SK-MEL-5 (cell line): Measurements from ENCODE around the gene ACADL. TPM values are rescaled to one million over a fixed set of nuclear protein-coding genes. Genes with fewer than 3 reads are reported as not detected.
"Not testable (repeated sequence)": the region's sequence is repeated elsewhere in the genome, so short reads cannot be mapped to it uniquely, and the experiment has no call there.

ENCODE experiments used
- DNase-seq: peaks from one replicate; pipeline ENCODE4 v3.0.0-alpha.2; 2016; ENCODE audit warnings: low read depth, low spot score
- in situ Hi-C: cut with HindIII; loops from 2 replicates; pipeline ENCODE4 v1.10.0; 2016; ENCODE audit warnings: low sequenced_read_pairs, high pct_unique_total_duplicates, low pct_unique_long_range_greater_than_20kb
- total RNA-seq: library from RNA; depleted of rRNA; stranded (reverse); fragments of >200 nt; shearing (Covaris generic); gene quantifications from 2 replicates; pipeline ENCODE4 v1.2.3, GENCODE V29; 2014

The ACADL gene
- total RNA-seq, 1 experiment from 2014 or later = not detected

DNA sequence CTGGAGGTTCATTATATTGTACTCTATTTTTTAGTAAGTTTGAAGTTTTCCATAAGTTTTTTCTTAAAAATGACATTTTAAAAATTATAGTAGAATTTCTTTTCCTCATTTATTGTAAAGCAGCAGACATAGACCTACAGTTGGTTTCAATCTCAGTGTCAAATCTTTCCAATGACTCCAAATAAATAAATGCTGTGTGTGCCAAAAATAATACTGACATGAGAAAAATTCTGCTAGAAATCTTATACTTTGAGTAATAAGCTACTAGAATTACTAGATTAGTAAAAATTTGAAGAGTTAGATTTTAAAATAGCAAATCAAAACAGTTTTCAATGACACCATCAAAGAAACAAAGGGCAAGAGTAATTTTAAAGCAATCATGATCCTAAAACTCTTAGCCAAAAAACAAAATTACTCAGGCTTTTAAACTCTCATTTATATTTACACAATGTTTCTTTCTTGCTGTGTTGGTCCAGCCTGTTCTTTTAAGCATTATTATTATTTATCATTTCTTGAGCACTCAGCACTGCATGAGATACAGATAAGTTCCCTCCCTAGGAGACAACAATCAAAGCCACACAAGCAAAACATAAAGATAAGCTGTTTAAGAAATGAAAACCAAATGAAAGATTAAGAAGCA lies 45.8 kb downstream of the ACADL start:
- DNase-seq = no peak
- in situ Hi-C loops = no loop called here

DNA sequence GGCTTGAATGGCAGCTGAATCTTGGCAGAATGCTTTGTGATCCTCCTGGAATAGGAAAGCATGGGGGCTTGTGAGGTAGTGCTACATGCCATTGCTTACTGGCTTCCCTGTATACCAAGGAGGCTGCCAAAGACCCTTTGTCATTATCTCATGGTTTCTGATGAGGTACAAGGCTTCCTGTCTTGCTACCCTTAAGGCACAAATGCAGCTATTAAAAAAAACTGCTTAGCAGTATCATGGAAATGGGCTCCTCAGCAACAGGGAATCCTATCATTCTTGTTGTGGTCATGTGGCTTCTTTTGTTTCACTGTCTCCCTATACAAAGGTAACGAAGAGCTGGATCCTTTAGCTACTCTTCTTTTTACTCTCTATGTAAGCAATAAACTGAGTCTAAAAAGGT lies 47.5 kb downstream of the ACADL start:
- in situ Hi-C loops = no loop called here
- no peak for DNase-seq

DNA sequence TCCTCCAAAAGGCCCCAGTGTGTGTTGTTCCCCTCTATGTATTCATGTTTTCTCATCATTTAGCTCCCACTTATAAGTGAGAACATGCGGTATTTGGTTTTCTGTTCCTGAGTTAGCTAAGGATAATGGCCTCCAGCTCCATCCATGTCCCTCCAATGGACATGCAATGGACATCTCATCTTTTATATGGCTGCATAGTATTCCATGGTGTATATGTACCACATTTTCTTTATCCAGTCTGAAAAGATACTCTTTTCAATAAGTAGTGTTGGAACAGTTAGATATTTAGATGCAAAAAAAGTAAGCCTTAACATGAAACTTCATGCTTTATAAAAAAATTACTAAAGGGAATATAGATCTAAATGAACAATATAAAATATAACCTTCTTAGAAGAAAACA lies 48.1 kb downstream of the ACADL start:
- in situ Hi-C loops, DNase-seq: not testable (repeated sequence)

DNA sequence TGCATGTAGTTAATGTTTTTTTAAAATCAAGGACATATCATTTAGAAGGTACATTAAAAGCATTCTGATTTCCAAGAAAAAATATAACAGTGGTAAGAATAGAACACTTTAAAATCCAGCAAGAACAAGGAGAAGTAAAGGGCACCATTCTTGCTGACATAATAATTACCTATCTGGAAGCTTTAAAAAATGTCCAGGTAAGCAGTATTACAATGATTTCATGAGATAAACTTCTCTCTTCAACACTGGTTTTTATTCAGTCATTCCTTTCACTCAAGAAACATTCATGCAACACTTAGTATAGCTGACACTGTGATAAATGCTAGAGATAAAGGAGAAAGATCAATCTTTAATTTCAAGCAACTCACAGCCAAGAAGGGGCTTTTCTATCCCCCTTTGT lies 51.2 kb downstream of the ACADL start:
- DNase-seq = no peak
- in situ Hi-C loops = no loop called here

DNA sequence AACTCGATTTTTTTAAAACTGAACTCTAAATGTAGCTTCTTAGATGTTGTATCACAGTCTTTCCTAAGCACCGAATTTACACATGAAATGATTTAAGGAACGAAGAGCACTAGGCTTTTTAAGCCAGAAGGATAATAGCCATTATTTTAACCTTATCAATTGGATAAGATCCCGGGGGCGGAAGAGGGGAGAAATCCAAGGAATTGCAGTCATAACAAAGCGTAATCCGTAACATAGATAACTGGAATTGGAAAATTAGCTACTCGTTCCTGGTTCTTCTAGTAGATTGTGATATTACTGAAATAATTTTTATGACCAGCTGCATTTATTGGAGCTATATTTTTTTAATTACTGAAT lies 53.0 kb downstream of the ACADL start:
- in situ Hi-C loops = no loop called here
- no peak for DNase-seq

DNA sequence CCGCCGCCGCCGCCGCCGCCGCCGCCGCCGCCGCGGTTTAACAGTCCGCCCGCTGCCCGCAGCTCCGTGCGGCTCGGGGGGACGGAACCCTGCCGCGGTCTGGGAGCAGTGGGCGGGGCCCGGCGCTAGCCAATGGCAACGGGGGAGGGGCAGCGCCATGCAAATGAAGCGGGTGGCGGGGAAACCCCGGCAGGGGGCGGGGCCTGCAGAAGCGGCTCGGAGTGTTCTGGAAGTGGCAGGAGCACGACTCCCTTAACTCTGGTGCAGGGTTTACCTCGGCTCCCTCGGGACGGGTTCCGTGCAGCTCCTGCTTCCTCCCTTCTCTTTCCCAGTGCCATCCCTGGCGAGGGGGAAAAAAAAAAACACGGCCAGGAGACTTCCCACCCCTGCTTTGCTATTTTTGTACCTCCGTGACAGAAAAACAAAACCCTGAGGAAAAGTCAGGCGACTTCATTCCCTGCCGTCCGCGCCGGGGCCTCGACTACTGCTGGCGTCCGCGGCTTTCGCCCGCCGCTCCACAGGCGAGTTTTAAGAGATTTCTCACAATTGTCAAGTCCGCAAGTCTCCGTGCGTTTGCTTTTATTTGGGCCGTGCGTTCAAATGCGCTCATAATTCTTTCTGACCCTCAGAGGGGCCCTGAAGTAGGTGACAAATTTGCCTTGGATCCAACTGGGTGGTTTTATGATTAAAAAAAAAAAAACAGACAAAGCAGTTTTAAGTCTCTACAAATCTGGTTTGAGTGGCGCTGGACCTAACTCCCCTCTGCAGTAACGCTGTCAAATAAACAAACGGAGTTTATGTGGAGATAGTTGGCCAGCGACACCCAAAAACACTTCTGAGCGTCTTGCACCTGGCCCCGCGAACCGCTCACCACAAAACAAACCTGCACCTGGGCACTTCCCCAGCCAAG lies 53.7 kb downstream of the ACADL start, which contains the start of gene KANSL1L:
Gene KANSL1L, minus strand, starts transcription at position 101 of the 910 bp plus-strand sequence. CDS start 16,827 bp downstream, outside the sequence.
- DNase-seq = peak; percentile 93

DNA sequence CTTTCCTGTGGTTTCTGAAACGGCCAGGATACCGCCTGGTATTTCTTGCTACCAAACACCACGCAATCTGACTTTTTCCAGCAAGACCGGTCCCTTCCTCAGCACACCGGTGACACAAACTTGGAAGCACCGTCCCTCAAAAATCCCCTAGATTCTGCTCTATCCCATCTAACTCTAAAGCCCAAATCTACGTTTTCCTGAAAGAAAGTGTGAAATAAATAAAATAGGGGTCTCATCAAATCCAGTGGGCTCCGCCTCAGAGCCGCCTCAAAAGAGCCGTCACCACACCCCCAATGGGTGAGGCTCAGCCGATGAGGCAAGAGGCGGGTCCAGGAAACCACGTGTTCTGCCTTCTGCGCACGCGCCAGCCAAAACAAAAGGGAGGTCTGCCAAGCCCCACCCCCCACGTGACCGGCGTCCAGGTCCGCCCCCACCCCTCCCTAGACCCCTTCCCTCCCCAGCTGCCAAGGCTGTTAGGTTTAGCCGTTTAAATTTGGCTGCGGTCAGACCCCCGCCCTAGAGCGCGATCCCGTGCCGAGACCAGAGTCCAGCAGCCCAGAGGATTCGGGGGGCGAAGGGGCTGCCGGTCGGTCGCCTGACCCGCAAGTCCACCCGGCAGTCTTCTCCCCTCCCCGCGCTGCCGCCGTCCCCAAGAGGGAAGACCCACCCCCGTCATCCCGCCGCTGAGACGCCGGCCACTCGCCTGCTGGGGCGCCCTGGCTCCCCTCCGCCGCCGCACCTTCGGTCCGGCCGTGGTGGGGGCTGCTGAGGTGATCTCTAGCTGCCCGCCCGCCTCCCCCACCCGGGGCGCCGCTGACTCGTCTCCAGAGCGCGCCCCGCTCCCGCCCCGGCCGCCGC lies 54.6 kb downstream of the ACADL start:
- in situ Hi-C loops = no loop called here
- DNase-seq = peak; percentile 94

More for the DNA sequence above, 53.7 kb downstream of the ACADL start, which contains the start of gene KANSL1L:
- in situ Hi-C loops = no loop called here

DNA sequence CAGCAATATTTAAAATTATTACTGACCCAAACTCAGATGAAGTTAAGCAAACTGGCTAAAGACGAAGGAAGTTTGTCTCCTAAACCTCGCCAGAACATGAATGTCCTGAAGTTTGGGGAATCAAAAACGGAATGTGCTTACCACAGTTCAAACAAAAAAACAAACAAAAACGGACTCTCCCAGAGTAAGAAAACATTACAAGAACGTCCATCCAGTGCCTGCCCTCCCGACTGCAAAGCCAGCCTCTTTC lies 55.1 kb downstream of the ACADL start:
- no peak for DNase-seq
- in situ Hi-C loops = no loop called here

DNA sequence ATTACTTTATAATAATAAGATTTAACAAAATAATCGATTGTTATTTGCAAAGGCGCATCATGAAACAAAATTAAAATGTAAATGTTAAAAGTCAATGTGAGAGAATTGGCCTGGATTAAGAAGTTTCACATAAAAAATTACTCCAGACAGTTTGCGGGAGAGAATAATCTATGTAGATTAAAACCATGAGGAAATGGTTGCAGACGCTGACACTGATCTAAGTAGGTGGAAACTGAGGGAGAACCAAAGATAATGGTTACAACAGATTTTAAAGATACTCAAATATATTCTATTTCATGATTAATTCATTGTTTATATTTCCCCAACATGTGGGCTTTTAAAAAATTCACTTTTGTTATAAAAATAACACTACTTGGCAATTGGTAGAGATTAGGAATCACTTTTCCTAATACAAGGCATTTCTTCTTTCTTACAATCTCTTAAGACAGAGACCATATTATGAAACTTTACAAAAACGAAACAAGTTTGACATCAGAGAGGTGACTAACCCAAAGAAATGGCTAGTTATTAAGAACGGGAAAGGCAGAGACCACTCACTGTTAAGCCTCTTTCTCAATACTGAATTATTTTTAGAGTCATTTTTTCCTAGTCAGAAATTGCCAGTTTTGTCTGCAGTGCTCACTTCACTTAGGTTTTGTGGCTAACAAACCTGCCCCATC lies 55.6 kb downstream of the ACADL start:
- peak; percentile 70 for DNase-seq
- in situ Hi-C loops = no loop called here

DNA sequence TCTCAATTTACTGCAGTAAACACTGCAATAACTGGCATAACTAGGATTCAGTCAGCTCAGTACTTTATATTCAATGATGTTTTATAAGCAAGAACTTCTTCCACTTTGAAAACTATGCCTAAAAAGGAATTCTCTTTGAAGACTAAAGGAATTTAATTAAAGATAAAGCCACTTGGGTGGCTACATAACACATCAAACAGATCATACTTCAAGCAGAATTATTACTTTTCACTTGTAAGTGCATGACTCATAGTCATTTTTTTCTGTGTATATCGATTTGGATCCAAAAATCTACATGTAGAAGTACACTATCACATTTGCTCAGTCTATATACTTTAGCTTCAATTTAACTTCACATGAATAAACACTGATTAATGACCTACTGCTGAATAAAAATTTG lies 58.0 kb downstream of the ACADL start:
- DNase-seq = no peak

DNA sequence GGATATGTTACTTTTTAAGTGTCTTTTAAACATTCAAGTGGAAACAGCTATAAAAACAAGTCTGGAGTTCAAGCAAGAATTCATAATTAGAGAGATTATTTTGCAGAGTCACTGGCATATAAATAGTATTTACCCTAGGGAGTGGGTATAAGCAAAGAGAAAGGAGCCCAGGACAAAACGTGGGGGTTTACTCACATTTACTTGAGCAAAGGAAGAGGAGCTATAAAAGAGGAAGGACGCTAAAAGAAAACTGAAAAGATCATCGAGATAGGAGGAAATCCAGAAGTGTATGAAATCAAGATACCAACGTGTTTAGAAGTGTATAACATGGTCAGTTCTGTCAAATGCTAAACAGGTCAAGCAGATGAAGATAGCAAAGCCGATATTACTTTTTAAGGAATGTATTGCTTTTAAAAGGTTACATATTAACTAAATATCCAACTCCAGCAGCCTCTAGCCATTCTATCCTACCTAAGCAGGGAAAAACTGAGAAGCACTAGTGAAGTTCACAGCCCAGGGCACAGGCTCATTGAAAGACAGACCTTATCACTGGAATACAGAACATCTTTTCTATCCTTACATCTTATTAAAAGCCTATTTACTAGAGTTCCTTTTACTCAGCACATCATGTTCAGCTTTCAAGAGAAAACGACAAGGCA lies 62.7 kb downstream of the ACADL start:
- in situ Hi-C loops = no loop called here
- DNase-seq = no peak

More for the DNA sequence above, 58.0 kb downstream of the ACADL start:
- in situ Hi-C loops = no loop called here

DNA sequence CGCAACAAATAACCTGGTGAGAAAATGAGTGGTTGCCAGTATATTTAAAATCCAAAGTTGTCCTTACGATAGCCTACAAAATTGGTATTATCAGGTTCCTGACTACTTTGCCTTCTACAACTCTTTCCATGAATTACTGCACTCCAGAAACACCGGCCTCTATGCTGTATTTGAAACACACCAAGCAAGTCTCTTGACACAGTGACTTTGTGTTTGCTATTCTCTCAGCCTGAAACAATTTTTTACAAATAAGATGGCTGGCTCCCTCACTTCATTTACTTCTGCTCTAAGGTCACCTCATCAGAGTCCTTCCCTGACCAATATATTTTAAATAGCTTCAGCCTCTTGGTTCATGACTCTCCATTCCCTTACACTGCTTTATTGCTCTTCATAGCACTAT lies 66.2 kb downstream of the ACADL start:
- in situ Hi-C loops = no loop called here
- DNase-seq = no peak

DNA sequence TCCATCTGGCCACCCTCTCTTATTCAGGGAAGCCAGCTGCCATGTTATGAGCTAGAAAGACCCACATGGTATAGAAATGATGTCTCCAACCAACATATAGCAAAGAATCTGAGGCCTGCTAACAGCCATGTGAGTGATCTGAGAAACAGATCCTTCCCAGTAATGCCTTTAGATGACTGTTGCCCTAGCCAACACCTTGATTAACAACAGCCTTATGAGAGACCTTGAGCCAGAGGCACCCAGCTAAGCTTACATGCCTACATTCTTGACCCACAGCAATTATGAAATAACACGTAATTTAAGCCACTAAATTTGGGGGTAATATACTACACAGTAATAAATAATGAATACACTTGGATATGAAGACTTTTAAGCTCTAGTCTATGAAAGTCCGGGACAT lies 67.0 kb downstream of the ACADL start:
- DNase-seq = no peak
- in situ Hi-C loops = no loop called here

DNA sequence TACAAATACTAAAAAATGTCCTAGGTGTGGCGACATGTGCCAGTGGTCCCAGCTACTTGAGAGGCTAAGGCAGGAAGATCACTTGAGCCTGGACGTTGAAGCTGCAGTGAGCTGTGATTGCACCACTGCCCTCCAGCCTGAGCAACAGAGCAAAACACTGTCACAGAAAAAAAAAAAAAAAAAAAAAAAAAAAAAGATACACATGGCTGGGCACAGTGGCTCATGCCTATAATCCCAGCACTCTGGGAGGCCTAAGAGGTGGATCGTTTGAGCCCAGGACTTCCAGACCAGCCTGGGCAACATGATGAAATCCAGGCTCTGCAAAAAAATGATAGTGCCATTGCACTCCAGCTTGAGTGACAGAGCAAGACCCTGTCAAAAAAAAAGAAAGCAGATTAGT lies 67.7 kb downstream of the ACADL start:
- in situ Hi-C loops = no loop called here
- no peak for DNase-seq

DNA sequence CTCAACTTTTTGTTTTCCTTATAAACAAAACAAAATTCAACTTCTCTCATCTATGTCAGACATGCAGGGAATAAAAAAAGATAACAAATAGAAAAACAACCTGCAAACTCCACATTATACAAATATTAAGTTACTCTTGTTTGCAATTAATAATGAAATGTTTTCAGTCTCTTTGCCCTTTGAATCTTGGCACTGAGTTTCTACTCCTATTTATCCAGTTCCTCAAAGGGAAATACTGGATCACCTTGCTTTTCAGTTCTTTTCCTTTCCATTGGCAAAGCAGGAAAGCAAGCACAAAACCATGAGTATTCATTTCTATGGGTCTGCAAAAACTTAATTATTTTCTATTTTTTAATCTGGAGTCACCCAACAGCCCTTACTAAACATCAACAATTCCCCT lies 77.6 kb downstream of the ACADL start:
- DNase-seq = no peak
- in situ Hi-C loops = no loop called here
